Stimulated activated CD4-positive, alpha-beta T cell treated with anti-CD3 and anti-CD28 coated beads, Interleukin-2, amount 100 ng/mL, for 4 hours (primary cell): Measurements from ENCODE around the gene RILPL2.
"Not testable (repeated sequence)": the region's sequence is repeated elsewhere in the genome, so short reads cannot be mapped to it uniquely, and the experiment has no call there.

Experiments
- DNase-seq: peaks from one replicate; pipeline ENCODE4 v3.0.0-alpha.2; 2020; ENCODE audit warnings: low read depth

Gene RILPL2

GRCh38 chr12:123401753-123402683, 34.5 kb downstream of the RILPL2 start:
- no peak for DNase-seq

- DNase-seq, result no peak
Measured at GRCh38 chr12:123399255-123399617, 37.2 kb downstream of the RILPL2 start.

DNA sequence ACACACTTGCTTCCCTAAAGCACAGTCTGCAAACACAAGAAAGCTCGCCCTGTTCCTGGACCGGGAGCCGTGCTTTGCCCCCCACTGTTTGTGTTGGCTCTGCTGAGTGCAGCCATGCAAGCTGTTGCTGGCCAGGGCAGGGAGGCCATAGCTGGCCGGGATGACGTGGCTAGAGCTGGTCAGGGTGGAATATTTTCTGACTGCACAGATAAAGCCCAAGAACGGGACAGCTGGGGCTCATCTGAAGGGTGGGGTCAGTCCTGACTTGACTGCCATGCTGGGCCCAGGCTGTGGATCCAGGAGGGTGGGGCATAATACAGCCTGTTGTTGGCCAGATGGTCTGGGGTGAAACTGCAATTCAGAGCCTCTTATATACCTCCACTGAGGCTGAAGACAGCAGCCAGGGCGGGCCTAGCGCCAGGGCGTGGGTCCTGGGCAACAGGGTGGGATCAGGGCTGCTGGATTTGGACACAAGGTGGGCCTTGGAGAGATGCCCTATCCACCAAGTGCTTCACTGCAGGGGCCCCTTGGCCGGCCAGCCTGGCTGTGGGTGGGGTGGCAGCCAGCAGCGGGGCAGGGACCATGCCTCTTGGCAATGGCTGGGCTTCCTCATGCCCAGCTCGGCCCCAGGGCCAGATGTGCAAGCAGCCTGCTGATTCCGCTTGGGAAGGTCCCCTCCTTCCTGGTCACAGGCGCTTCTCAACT, 37.8 kb downstream of the RILPL2 start:
- DNase-seq, result no peak

DNA sequence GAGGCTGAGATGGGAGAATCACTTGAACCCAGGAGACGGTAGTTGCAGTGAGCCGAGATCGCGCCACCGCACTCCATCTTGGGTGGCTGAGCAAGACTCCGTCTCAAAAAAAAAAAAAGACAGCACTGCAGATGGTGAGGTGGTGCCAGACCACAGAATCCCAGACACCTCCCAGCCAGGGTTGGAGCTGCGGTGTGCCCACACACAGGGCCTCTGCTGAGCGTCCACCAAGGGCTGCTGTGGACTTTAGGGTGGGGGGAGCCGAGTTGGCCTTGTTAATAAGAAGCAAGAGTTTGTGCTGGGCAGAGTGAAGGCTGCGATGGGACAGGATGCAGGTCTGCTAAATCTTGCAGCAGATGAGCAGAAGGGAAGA, 38.3 kb downstream of the RILPL2 start:
- DNase-seq, result no peak

GRCh38 chr12:123397400-123397799, 39.1 kb downstream of the RILPL2 start:
- DNase-seq, result no peak

GRCh38 chr12:123396954-123397353, 39.5 kb downstream of the RILPL2 start:
- DNase-seq, result no peak

DNA sequence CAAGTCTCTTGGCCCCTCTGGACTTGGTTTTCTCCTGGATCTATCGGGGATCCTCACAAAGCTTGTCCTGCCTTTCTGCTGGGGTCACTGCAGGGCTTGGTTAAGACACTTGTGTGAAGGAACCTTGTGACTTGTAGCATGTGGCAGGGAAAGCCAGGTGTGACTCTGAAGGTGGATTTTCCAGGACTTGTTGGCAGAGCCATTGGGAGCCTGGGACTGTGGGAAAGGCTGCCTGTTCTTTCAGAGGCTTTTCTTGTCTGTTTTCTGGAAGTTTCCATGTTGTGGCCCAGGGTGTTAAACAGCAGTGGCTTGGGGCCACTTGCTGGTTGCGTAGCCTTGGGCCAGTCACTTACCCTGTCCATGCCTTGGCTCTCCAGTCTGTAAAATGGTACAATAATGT, 39.9 kb downstream of the RILPL2 start:
- DNase-seq, result no peak

- DNase-seq, result no peak
Measured at GRCh38 chr12:123395236-123395635, 41.2 kb downstream of the RILPL2 start.

GRCh38 chr12:123393747-123394146, 42.7 kb downstream of the RILPL2 start:
- no peak for DNase-seq

GRCh38 chr12:123391546-123392343, 44.7 kb downstream of the RILPL2 start:
- no peak for DNase-seq

- no peak for DNase-seq
Measured at GRCh38 chr12:123390498-123391426, 45.7 kb downstream of the RILPL2 start.

DNA sequence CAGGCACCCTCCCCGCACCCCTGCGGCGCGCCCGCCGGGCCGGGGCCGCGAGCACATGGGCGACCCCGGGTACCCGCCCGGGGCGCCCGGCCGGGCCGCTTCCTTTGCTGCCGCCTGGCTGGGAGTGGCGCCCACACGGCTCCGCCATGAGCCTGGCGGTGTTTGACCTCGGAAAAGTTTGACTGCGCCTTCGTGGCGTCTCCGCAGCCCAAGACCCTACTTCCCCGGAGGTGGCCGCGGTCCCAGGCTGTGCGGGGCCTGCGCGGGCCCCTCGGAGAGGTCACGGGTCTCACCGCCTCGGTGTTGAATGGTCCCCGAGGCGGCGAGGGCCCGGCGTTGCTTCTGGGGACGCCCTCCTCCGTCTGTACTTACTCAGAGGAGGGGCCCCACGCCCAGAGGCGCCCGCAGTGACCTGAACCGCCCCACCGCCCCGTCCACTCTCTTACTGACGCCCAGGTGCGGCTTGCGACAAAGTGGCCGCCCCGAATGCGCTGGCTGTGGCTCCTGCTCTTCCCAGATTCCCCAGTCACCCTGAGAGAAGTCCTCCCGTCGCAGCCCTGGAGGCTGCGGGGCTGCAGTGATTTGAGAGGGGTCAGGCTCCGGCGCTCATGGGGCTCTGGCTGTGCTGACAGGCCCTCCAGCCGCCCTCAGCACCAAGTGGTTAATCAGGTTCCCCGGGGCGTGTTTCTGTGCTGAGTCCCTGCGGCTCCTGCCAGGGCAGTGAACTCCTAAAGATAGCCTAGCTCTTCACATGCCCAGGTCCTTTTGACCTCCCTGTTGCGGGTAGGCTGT, 46.7 kb downstream of the RILPL2 start:
- peak; percentile 4 for DNase-seq

GRCh38 chr12:123388951-123389559, 47.4 kb downstream of the RILPL2 start:
- no peak for DNase-seq

DNA sequence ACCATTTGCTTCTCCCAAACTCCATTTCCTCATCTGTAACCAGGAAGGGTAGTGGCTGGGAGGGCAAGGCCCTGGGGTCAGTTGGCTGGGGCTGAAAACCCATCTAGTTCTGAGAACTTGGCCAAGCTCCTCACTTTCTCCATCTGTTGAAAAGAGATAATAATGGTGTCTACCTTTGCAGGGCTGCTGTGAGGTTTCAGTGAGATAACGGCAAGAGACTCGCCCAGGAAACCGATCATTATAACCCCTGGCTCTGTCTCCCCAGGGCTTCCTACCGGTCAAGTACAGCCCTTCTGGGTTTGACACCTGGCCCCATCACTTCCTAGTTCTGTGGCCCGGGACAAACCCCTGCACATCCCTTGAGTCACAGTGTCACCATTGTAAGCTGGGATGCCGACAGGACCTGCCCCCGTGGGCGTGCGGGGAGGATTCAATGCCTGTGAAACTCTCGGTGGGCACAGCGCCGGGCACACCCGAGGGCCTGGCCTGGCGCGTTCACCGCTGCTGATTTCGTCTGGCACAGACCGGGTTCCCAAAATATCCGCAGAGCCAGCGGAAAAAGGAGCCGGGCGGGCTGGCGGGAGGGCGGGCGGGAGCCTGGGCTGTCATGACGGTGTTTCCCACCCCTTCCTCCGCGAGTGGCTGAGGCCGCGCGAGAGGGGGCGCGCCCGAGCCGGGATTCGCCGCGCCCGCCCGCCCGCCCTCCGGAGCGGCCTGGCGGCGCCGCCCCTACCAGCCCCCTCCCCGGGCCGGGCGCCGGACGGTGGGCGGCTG, 48.1 kb downstream of the RILPL2 start:
- peak; percentile 63 for DNase-seq

- no peak for DNase-seq
Measured at GRCh38 chr12:123387508-123388176, 48.8 kb downstream of the RILPL2 start.

- not testable (repeated sequence) for DNase-seq
Measured at GRCh38 chr12:123385536-123385935, 50.9 kb downstream of the RILPL2 start.

DNA sequence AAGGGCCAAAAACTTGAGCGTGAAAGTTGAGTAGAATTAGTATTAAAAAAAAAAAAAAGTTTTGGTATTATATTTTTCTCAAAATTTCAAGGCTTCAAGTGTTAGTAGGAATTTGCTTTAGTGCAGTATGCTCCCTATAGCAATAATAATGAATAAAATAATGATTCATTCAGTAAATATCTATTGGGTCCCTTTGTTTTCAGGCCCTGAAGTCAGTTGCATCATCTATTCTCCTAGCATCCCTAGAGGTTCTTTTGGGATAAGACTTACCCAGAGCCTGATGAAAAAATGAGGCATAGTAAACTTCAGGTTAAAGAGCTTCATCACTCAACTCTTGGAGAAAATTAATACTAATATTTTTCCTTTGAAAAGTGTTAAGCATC, 51.5 kb downstream of the RILPL2 start:
- DNase-seq, result no peak

- no peak for DNase-seq
Measured at GRCh38 chr12:123384318-123384993, 52.0 kb downstream of the RILPL2 start.
